H54 (cell line): ENCODE data around the gene PDCD10.

Experiments used
- DNase-seq: peaks from one replicate; pipeline ENCODE4 v3.0.0; 2011; ENCODE audit warnings: low spot score, mixed read lengths; ENCODE audit not compliant: insufficient read length
- FAIRE-seq: peaks from 3 replicates; lab custom pipeline; 2011; peaks lifted over from hg19 to GRCh38; lab: Jason Lieb, UNC
- POLR2A ChIP-seq: IDR thresholded peaks from 2 replicates; pipeline ENCODE4 v1.6.1; 2011; ENCODE audit warnings: low read depth, mild to moderate bottlenecking, low read length

Gene PDCD10

GRCh38 chr3:167684388-167684993, 50.2 kb downstream of the PDCD10 start:
- DNase-seq, result peak; percentile 1

GRCh38 chr3:167679526-167679925, 55.2 kb downstream of the PDCD10 start:
- DNase-seq (no peak), FAIRE-seq (no peak)
- TF ChIP-seq POLR2A, result no peak

More at GRCh38 chr3:167684388-167684993, 50.2 kb downstream of the PDCD10 start:
- FAIRE-seq, result peak; percentile 61
- no peak for TF ChIP-seq POLR2A

GRCh38 chr3:167675848-167676247, 58.8 kb downstream of the PDCD10 start:
- no peak for TF ChIP-seq POLR2A
- FAIRE-seq, result no peak

GRCh38 chr3:167673221-167673620, 61.5 kb downstream of the PDCD10 start:
- FAIRE-seq (no peak), DNase-seq (no peak)
- TF ChIP-seq POLR2A, result no peak

More at GRCh38 chr3:167675848-167676247, 58.8 kb downstream of the PDCD10 start:
- DNase-seq, result no peak

GRCh38 chr3:167671878-167672427, 62.7 kb downstream of the PDCD10 start:
- DNase-seq, result no peak
- no peak for FAIRE-seq
- TF ChIP-seq POLR2A, result no peak

GRCh38 chr3:167669699-167670098, 65.0 kb downstream of the PDCD10 start:
- TF ChIP-seq POLR2A, result no peak
- FAIRE-seq (no peak), DNase-seq (no peak)

GRCh38 chr3:167668651-167669050, 66.0 kb downstream of the PDCD10 start:
- DNase-seq (no peak), FAIRE-seq (no peak)
- no peak for TF ChIP-seq POLR2A

- DNase-seq (no peak), FAIRE-seq (no peak)
- no peak for TF ChIP-seq POLR2A
Measured at GRCh38 chr3:167666563-167666962, 68.1 kb downstream of the PDCD10 start.

GRCh38 chr3:167662919-167663400, 71.7 kb downstream of the PDCD10 start:
- DNase-seq (no peak), FAIRE-seq (no peak)
- TF ChIP-seq POLR2A, result no peak

GRCh38 chr3:167657684-167658225, 76.9 kb downstream of the PDCD10 start:
- no peak for TF ChIP-seq POLR2A
- FAIRE-seq (no peak), DNase-seq (no peak)

- FAIRE-seq, result no peak
Measured at GRCh38 chr3:167656821-167657220, 77.9 kb downstream of the PDCD10 start.

GRCh38 chr3:167653760-167654159, 80.9 kb downstream of the PDCD10 start, which contains the start of gene WDR49:
WDR49 (minus strand) TSS chr3:167653942; CDS start chr3:167653425, 517 bp downstream.
- no peak for TF ChIP-seq POLR2A
- FAIRE-seq (no peak), DNase-seq (no peak)

More at GRCh38 chr3:167656821-167657220, 77.9 kb downstream of the PDCD10 start:
- TF ChIP-seq POLR2A, result no peak
- DNase-seq, result no peak

GRCh38 chr3:167653155-167653554, 81.5 kb downstream of the PDCD10 start:
- DNase-seq, result no peak
- no peak for FAIRE-seq

GRCh38 chr3:167651826-167652225, 82.9 kb downstream of the PDCD10 start:
- DNase-seq (no peak), FAIRE-seq (no peak)
- no peak for TF ChIP-seq POLR2A

More at GRCh38 chr3:167653155-167653554, 81.5 kb downstream of the PDCD10 start:
- TF ChIP-seq POLR2A, result no peak
